ENCODE measurements around the gene MS4A3. TPM values are rescaled to one million over a fixed set of nuclear protein-coding genes. Genes with fewer than 3 reads are reported as not detected.

MS4A3 gene
- total RNA-seq, 1 experiment from 2014 or later: not detected

- H3K4me3 ChIP-seq (ENCODE audit: low read depth, low read length): no peak within 1 kb of the TSS
- no peak for DNase-seq
- no peaks in the 10 kb centered on the region for H3K9me3 ChIP-seq
- no peaks in the 10 kb centered on the region for H3K9me3 Mint-ChIP-seq (ENCODE audit: unreplicated experiment)
- no peaks in the 10 kb centered on the region for H3K36me3 ChIP-seq (ENCODE audit: control insufficient read depth, insufficient read depth, low read length)
- no peak for TF ChIP-seq CTCF (IDR thresholded peaks at IDR 0.05; ENCODE audit: insufficient read depth in 1 of 2, low read depth in 1 of 2, low read length in 1 of 2, severe bottlenecking in 1 of 2, unreplicated experiment in 1 of 2)
- H3K27ac Mint-ChIP-seq (ENCODE audit: unreplicated experiment): no peak within 1 kb of the TSS
- no TSS peak for BruUV-seq (replicated peaks)
- H3K27me3 ChIP-seq (replicated peaks; ENCODE audit: control insufficient read depth, insufficient read depth, low read length): no peaks in the 10 kb centered on the region
- no peaks in the 10 kb centered on the region for H3K4me1 Mint-ChIP-seq (ENCODE audit: low read depth, unreplicated experiment)
- ChIA-PET POLR2A (no interaction called here), CTCF (no interaction called here)
- H3K4me1 ChIP-seq: no peaks in the 10 kb centered on the region
- no peaks in the 10 kb centered on the region for H3K36me3 Mint-ChIP-seq (ENCODE audit: insufficient read depth, unreplicated experiment)
- intact Hi-C loops (cut with micrococcal nuclease; ENCODE audit: unreplicated experiment): no loop called here
- no peak within 1 kb of the TSS for H3K4me3 Mint-ChIP-seq (ENCODE audit: unreplicated experiment)
- peaks cover 15% of the 10 kb centered on the region for H3K27me3 Mint-ChIP-seq (ENCODE audit: insufficient read depth, unreplicated experiment)
These were observed 31.9 kb downstream of the MS4A3 start, which contains the start of gene MS4A2 for GRCh38 chr11:60088364-60088763. MS4A2 (plus strand) TSS chr11:60088664; CDS start chr11:60088766, 102 bp downstream.

GRCh38 chr11:60095477-60096120, 39.1 kb downstream of the MS4A3 start:
- BruUV-seq (replicated peaks): no TSS peak
- ChIA-PET CTCF (no interaction called here), POLR2A (no interaction called here)
- Mint-ChIP-seq H3K4me1 (ENCODE audit: low read depth, unreplicated experiment) (peaks cover 16% of the 10 kb centered on the region), H3K4me3 (ENCODE audit: unreplicated experiment) (no peak overlapping the region), H3K27ac (ENCODE audit: unreplicated experiment) (no peak overlapping the region), H3K36me3 (ENCODE audit: insufficient read depth, unreplicated experiment) (no peaks in the 10 kb centered on the region), H3K27me3 (ENCODE audit: insufficient read depth, unreplicated experiment) (peaks cover 3% of the 10 kb centered on the region), H3K9me3 (ENCODE audit: unreplicated experiment) (peaks cover 19% of the 10 kb centered on the region)
- Histone ChIP-seq H3K36me3 (ENCODE audit: control insufficient read depth, insufficient read depth, low read length) (no peaks in the 10 kb centered on the region), H3K4me1 (peaks cover 15% of the 10 kb centered on the region), H3K4me3 (ENCODE audit: low read depth, low read length) (no peak overlapping the region), H3K9me3 (no peaks in the 10 kb centered on the region), H3K27me3 (replicated peaks; ENCODE audit: control insufficient read depth, insufficient read depth, low read length) (no peaks in the 10 kb centered on the region)
- no peak for TF ChIP-seq CTCF (IDR thresholded peaks at IDR 0.05; ENCODE audit: insufficient read depth in 1 of 2, low read depth in 1 of 2, low read length in 1 of 2, severe bottlenecking in 1 of 2, unreplicated experiment in 1 of 2)
- intact Hi-C loops (cut with micrococcal nuclease; ENCODE audit: unreplicated experiment): no loop called here
- DNase-seq: no peak

GRCh38 chr11:60097189-60097588, 40.7 kb downstream of the MS4A3 start:
- intact Hi-C loops (cut with micrococcal nuclease; ENCODE audit: unreplicated experiment): no loop called here
- Histone ChIP-seq H3K4me3 (ENCODE audit: low read depth, low read length) (no peak overlapping the region), H3K27me3 (replicated peaks; ENCODE audit: control insufficient read depth, insufficient read depth, low read length) (no peaks in the 10 kb centered on the region), H3K36me3 (ENCODE audit: control insufficient read depth, insufficient read depth, low read length) (no peaks in the 10 kb centered on the region), H3K9me3 (no peaks in the 10 kb centered on the region), H3K4me1 (peaks cover 15% of the 10 kb centered on the region)
- DNase-seq: no peak
- Mint-ChIP-seq H3K4me3 (ENCODE audit: unreplicated experiment) (no peak overlapping the region), H3K9me3 (ENCODE audit: unreplicated experiment) (peaks cover 19% of the 10 kb centered on the region), H3K36me3 (ENCODE audit: insufficient read depth, unreplicated experiment) (no peaks in the 10 kb centered on the region), H3K27me3 (ENCODE audit: insufficient read depth, unreplicated experiment) (no peaks in the 10 kb centered on the region), H3K4me1 (ENCODE audit: low read depth, unreplicated experiment) (peaks cover 16% of the 10 kb centered on the region), H3K27ac (ENCODE audit: unreplicated experiment) (no peak overlapping the region)
- TF ChIP-seq CTCF (IDR thresholded peaks at IDR 0.05; ENCODE audit: insufficient read depth in 1 of 2, low read depth in 1 of 2, low read length in 1 of 2, severe bottlenecking in 1 of 2, unreplicated experiment in 1 of 2): no peak
- CTCF ChIA-PET: no interaction called here
- POLR2A ChIA-PET: no interaction called here
- no TSS peak for BruUV-seq (replicated peaks)
